ENCODE data around the gene ITPRIP. TPM values are rescaled to one million over a fixed set of nuclear protein-coding genes. Genes with fewer than 3 reads are reported as not detected.

ITPRIP gene
- total RNA-seq, 1 donor from 2014 or later = 27.6 TPM

- intact Hi-C loops (cut with micrococcal nuclease) = no loop called here
- ATAC-seq = peak; percentile 1
- DNase-seq = no peak
Observed at GRCh38 chr10:104299031-104299904, 39.0 kb downstream of the ITPRIP start.

- no peak for DNase-seq
- intact Hi-C loops (cut with micrococcal nuclease) = no loop called here
- ATAC-seq = no peak
Observed at GRCh38 chr10:104297697-104298660, 40.3 kb downstream of the ITPRIP start.

- ATAC-seq = no peak
- intact Hi-C loops (cut with micrococcal nuclease) = no loop called here
- DNase-seq = no peak
Observed at GRCh38 chr10:104296687-104297436, 41.4 kb downstream of the ITPRIP start.

GRCh38 chr10:104293781-104294321 is 44.4 kb downstream of the ITPRIP start:
- ATAC-seq (no peak), DNase-seq (no peak)
- intact Hi-C loops (cut with micrococcal nuclease) = no loop called here

GRCh38 chr10:104293011-104293410 is 45.3 kb downstream of the ITPRIP start:
- ATAC-seq = no peak
- intact Hi-C loops (cut with micrococcal nuclease) = no loop called here
- DNase-seq = no peak

GRCh38 chr10:104291439-104291951 is 46.8 kb downstream of the ITPRIP start:
- peak; percentile 97 for ATAC-seq
- intact Hi-C loops (cut with micrococcal nuclease) = loop anchor here (2.0 kb wide), 1 partner anchor 59 kb away; no protein-coding TSS in a partner anchor

GRCh38 chr10:104288355-104288754 is 49.9 kb downstream of the ITPRIP start:
- no peak for DNase-seq
- intact Hi-C loops (cut with micrococcal nuclease) = no loop called here
- no peak for ATAC-seq

More at GRCh38 chr10:104291439-104291951, 46.8 kb downstream of the ITPRIP start:
- peak; percentile 94 for DNase-seq

- no peak for DNase-seq
- intact Hi-C loops (cut with micrococcal nuclease) = no loop called here
- no peak for ATAC-seq
Observed at GRCh38 chr10:104286939-104287338, 51.3 kb downstream of the ITPRIP start.

GRCh38 chr10:104284846-104285245 is 53.4 kb downstream of the ITPRIP start:
- DNase-seq (no peak), ATAC-seq (no peak)
- intact Hi-C loops (cut with micrococcal nuclease) = no loop called here

- intact Hi-C loops (cut with micrococcal nuclease) = no loop called here
- ATAC-seq (no peak), DNase-seq (no peak)
Observed at GRCh38 chr10:104281694-104282093, 56.6 kb downstream of the ITPRIP start.

GRCh38 chr10:104279550-104280259 is 58.6 kb downstream of the ITPRIP start:
- DNase-seq (no peak), ATAC-seq (no peak)
- intact Hi-C loops (cut with micrococcal nuclease) = no loop called here

- intact Hi-C loops (cut with micrococcal nuclease) = no loop called here
- no peak for DNase-seq
- no peak for ATAC-seq
Observed at GRCh38 chr10:104277785-104278184, 60.5 kb downstream of the ITPRIP start.

- intact Hi-C loops (cut with micrococcal nuclease) = no loop called here
- ATAC-seq = no peak
- no peak for DNase-seq
Observed at GRCh38 chr10:104276192-104276591, 62.1 kb downstream of the ITPRIP start.

- peak; percentile 60 for DNase-seq
- peak; percentile 80 for ATAC-seq
- intact Hi-C loops (cut with micrococcal nuclease) = no loop called here
Observed at GRCh38 chr10:104274762-104275721, 63.2 kb downstream of the ITPRIP start.

- no peak for DNase-seq
- intact Hi-C loops (cut with micrococcal nuclease) = no loop called here
- ATAC-seq = no peak
Observed at GRCh38 chr10:104273899-104274575, 64.2 kb downstream of the ITPRIP start.

- intact Hi-C loops (cut with micrococcal nuclease) = no loop called here
- DNase-seq = no peak
- no peak for ATAC-seq
Observed at GRCh38 chr10:104273286-104273685, 65.0 kb downstream of the ITPRIP start.

Data from left ventricle myocardium superior (tissue), 1 donor.